SK-N-SH (cell line): Measurements from ENCODE around the gene MGST1. TPM values are rescaled to one million over a fixed set of nuclear protein-coding genes. Genes with fewer than 3 reads are reported as not detected.

Source experiments
- CTCF ChIA-PET: fragments of 300-600, 350-600 bp; formaldehyde crosslinking; extraction: SDS; loops from one replicate; lab custom pipeline; 2021; lab: Yijun Ruan, JAX
- POLR2A ChIA-PET: fragments of 350-600 bp; sonication (Branson Sonifier 250); formaldehyde crosslinking; extraction: SDS; loops from one replicate; lab custom pipeline; 2020; ENCODE audit warnings: antibody characterized with exemption, inconsistent platforms; lab: Yijun Ruan, JAX
- DNase-seq: peaks from one replicate; pipeline ENCODE4 v3.0.0; 2012
- H2AFZ ChIP-seq: fragments of 200-600 bp; sonication (generic); 2 replicates; pipeline ENCODE4 v1.8.1; 2016; ENCODE audit warnings: antibody characterized with exemption, mild to moderate bottlenecking, low read depth
- H3F3A ChIP-seq: fragments of 200-600 bp; sonication (generic); replicated peaks from 2 replicates; pipeline ENCODE3; 2016; ENCODE audit warnings: antibody characterized with exemption, mild to moderate bottlenecking; ENCODE audit not compliant: insufficient read depth
- H3K27ac ChIP-seq, 2 experiments: fragments of 200-500 bp in 1 of 2; fragments of 200-600 bp in 1 of 2; sonication (Bioruptor generic) in 1 of 2; sonication (generic), shearing (Covaris generic) in 1 of 2; 2 replicates each; pipeline versions ENCODE4 v1.5.1 to v1.6.1; 2014 to 2016; ENCODE audit warnings: low read depth in 2 of 2, inconsistent platforms in 1 of 2, low read length in 1 of 2, mild to moderate bottlenecking in 1 of 2, mixed read lengths in 1 of 2
- H3K27me3 ChIP-seq: fragments of 200-600 bp; sonication (generic), shearing (Covaris generic); 2 replicates; pipeline ENCODE4 v1.6.1; 2016; ENCODE audit warnings: mixed run types; ENCODE audit not compliant: insufficient read depth
- H3K36me3 ChIP-seq, 2 experiments: fragments of 200-500 bp in 1 of 2; fragments of 200-600 bp in 1 of 2; sonication (Bioruptor generic) in 1 of 2; sonication (generic) in 1 of 2; replicated peaks in 1 of 2; 2 replicates each; pipeline versions ENCODE3 to v1.5.1; 2014 to 2016; ENCODE audit warnings: low read length in 1 of 2, mild to moderate bottlenecking in 1 of 2; ENCODE audit not compliant: insufficient read depth in 2 of 2, control insufficient read depth in 1 of 2
- H3K4me1 ChIP-seq, 2 experiments: fragments of 200-500 bp in 1 of 2; fragments of 200-600 bp in 1 of 2; sonication (Bioruptor generic) in 1 of 2; sonication (generic), shearing (Covaris generic) in 1 of 2; 2 replicates each; pipeline versions ENCODE4 v1.5.1 to v1.6.1; 2014 to 2016; ENCODE audit warnings: low read depth in 1 of 2, low read length in 1 of 2, mixed run types in 1 of 2; ENCODE audit not compliant: insufficient read depth in 2 of 2, control insufficient read depth in 1 of 2
- H3K4me2 ChIP-seq: fragments of 200-600 bp; sonication (generic), shearing (Covaris generic); 2 replicates; pipeline ENCODE4 v1.6.1; 2017; ENCODE audit warnings: mixed run types
- H3K4me3 ChIP-seq, 2 experiments: fragments of 200-500 bp in 1 of 2; fragments of 200-600 bp in 1 of 2; sonication (Bioruptor generic) in 1 of 2; sonication (generic), shearing (Covaris generic) in 1 of 2; 2 replicates each; pipeline versions ENCODE4 v1.5.1 to v1.8.1; 2014 to 2016; ENCODE audit warnings: low read depth in 2 of 2, inconsistent platforms in 1 of 2, low read length in 1 of 2, mild to moderate bottlenecking in 1 of 2, mixed read lengths in 1 of 2, moderate library complexity in 1 of 2
- H3K79me2 ChIP-seq: fragments of 200-600 bp; sonication (generic); 2 replicates; pipeline ENCODE4 v1.8.1; 2017; ENCODE audit warnings: mild to moderate bottlenecking; ENCODE audit not compliant: insufficient read depth
- H3K9ac ChIP-seq: fragments of 200-600 bp; sonication (generic); 2 replicates; pipeline ENCODE4 v1.6.1; 2017; ENCODE audit warnings: mixed run types
- H3K9me2 ChIP-seq: fragments of 200-600 bp; sonication (generic); 2 replicates; pipeline ENCODE4 v1.6.1; 2017; ENCODE audit warnings: mixed run types
- H3K9me3 ChIP-seq: fragments of 200-600 bp; sonication (generic); 2 replicates; pipeline ENCODE4 v1.6.1; 2017; ENCODE audit warnings: mixed run types, mild to moderate bottlenecking, moderate library complexity
- H4K20me1 ChIP-seq: fragments of 200-600 bp; sonication (generic); 2 replicates; pipeline ENCODE4 v1.6.1; 2017; ENCODE audit warnings: mild to moderate bottlenecking, mixed run types; ENCODE audit not compliant: insufficient read depth
- CHD2 ChIP-seq: fragments of 150-350 bp; IDR thresholded peaks from 2 replicates; pipeline ENCODE4 v1.6.1; 2018; ENCODE audit warnings: low read length; ENCODE audit not compliant: partially characterized antibody
- MEF2A ChIP-seq: IDR thresholded peaks from 2 replicates; pipeline ENCODE4 v1.4.0; 2012; ENCODE audit warnings: low read depth, borderline replicate concordance
- NRF1 ChIP-seq: IDR thresholded peaks from 2 replicates; pipeline ENCODE4 v1.6.1; 2012; ENCODE audit warnings: low read depth, mild to moderate bottlenecking, low read length
- RAD21 ChIP-seq: IDR thresholded peaks from 2 replicates; pipeline ENCODE4 v1.6.1; 2012; ENCODE audit warnings: mild to moderate bottlenecking, low read length
- TCF12 ChIP-seq: IDR thresholded peaks from 2 replicates; pipeline ENCODE4 v1.4.0; 2012
- YY1 ChIP-seq: IDR thresholded peaks from 2 replicates; pipeline ENCODE4 v1.4.0; 2012; ENCODE audit warnings: low read depth, mild to moderate bottlenecking
- WGBS: methylation state at CpG from one replicate; pipeline ENCODE4 v1.1.6; 2017; ENCODE audit warnings: low lambda C conversion rate; 5-methylcytosine and 5-hydroxymethylcytosine counted together
- polyA plus RNA-seq, 3 experiments: library from polyadenylated mRNA; depleted of rRNA; stranded (reverse); fragments of >200 nt; gene quantifications; 2 replicates each; pipeline ENCODE4 v1.2.3, GENCODE V29; 2012
- TF ChIP-seq, protein P1 (sequence below): IDR thresholded peaks from 2 replicates; pipeline ENCODE4 v1.4.0; 2012; ENCODE audit warnings: low read depth
- TF ChIP-seq, protein P2 (sequence below): IDR thresholded peaks from 2 replicates; pipeline ENCODE4 v1.6.1; 2012; ENCODE audit warnings: mild to moderate bottlenecking, low read depth, low read length, moderate library complexity
- TF ChIP-seq, protein P3 (sequence below): IDR thresholded peaks from 2 replicates; pipeline ENCODE4 v1.4.0; 2012; ENCODE audit warnings: low read depth, borderline replicate concordance
- TF ChIP-seq, protein P4 (sequence below): fragments of 150-350 bp; IDR thresholded peaks from 2 replicates; pipeline ENCODE4 v1.6.1; 2016; ENCODE audit warnings: mild to moderate bottlenecking, low read depth, low read length
- TF ChIP-seq, protein P5 (sequence below): fragments of 150-350 bp; IDR thresholded peaks from 2 replicates; pipeline ENCODE4 v1.6.1; 2017; ENCODE audit warnings: antibody characterized with exemption, low read length, low read depth, borderline replicate concordance

The MGST1 gene
- polyA plus RNA-seq, 1 of the 3 experiments (the other 2 are of a cell fraction), result 4.8 TPM

DNA sequence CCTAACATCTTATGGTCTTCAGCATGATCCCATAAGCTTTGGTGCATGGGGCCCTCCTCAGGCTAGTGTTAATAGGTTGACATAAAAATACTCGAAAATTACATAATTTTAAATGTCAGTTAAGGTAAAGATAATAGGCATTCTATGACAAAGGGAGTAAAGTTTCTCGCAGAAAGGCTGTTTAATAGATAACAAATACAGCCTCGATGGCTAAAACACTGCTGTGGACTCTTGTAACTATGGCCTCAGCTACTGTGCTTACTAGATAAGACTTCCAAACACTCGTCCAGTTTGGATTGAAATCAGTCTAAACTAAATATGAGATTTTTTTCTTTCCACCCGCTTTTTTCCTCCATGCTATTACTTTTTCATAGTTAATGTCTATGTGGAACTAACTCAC lies 23.2 kb upstream of the MGST1 start:
- Histone ChIP-seq H3K4me3 (no peak overlapping the region), H3K4me2 (no peak overlapping the region), H3K79me2 (no peaks in the 10 kb centered on the region), H3K27ac (no peak overlapping the region), H3K36me3 (no peaks in the 10 kb centered on the region), H3K9ac (no peak overlapping the region), H3K4me1 (no peaks in the 10 kb centered on the region), H2AFZ (no peak overlapping the region), H3F3A (no peaks in the 10 kb centered on the region), H4K20me1 (no peaks in the 10 kb centered on the region), H3K9me2 (no peaks in the 10 kb centered on the region), H3K9me3 (no peaks in the 10 kb centered on the region), H3K27me3 (no peaks in the 10 kb centered on the region)
- TF ChIP-seq YY1, result no peak
- TF ChIP-seq, protein P1, sequence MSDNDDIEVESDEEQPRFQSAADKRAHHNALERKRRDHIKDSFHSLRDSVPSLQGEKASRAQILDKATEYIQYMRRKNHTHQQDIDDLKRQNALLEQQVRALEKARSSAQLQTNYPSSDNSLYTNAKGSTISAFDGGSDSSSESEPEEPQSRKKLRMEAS, result no peak
- TF ChIP-seq, protein P2, sequence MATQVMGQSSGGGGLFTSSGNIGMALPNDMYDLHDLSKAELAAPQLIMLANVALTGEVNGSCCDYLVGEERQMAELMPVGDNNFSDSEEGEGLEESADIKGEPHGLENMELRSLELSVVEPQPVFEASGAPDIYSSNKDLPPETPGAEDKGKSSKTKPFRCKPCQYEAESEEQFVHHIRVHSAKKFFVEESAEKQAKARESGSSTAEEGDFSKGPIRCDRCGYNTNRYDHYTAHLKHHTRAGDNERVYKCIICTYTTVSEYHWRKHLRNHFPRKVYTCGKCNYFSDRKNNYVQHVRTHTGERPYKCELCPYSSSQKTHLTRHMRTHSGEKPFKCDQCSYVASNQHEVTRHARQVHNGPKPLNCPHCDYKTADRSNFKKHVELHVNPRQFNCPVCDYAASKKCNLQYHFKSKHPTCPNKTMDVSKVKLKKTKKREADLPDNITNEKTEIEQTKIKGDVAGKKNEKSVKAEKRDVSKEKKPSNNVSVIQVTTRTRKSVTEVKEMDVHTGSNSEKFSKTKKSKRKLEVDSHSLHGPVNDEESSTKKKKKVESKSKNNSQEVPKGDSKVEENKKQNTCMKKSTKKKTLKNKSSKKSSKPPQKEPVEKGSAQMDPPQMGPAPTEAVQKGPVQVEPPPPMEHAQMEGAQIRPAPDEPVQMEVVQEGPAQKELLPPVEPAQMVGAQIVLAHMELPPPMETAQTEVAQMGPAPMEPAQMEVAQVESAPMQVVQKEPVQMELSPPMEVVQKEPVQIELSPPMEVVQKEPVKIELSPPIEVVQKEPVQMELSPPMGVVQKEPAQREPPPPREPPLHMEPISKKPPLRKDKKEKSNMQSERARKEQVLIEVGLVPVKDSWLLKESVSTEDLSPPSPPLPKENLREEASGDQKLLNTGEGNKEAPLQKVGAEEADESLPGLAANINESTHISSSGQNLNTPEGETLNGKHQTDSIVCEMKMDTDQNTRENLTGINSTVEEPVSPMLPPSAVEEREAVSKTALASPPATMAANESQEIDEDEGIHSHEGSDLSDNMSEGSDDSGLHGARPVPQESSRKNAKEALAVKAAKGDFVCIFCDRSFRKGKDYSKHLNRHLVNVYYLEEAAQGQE, result no peak
- TF ChIP-seq CHD2, result no peak
- no peak for TF ChIP-seq TCF12
- TF ChIP-seq, protein P3, sequence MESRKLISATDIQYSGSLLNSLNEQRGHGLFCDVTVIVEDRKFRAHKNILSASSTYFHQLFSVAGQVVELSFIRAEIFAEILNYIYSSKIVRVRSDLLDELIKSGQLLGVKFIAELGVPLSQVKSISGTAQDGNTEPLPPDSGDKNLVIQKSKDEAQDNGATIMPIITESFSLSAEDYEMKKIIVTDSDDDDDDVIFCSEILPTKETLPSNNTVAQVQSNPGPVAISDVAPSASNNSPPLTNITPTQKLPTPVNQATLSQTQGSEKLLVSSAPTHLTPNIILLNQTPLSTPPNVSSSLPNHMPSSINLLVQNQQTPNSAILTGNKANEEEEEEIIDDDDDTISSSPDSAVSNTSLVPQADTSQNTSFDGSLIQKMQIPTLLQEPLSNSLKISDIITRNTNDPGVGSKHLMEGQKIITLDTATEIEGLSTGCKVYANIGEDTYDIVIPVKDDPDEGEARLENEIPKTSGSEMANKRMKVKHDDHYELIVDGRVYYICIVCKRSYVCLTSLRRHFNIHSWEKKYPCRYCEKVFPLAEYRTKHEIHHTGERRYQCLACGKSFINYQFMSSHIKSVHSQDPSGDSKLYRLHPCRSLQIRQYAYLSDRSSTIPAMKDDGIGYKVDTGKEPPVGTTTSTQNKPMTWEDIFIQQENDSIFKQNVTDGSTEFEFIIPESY, result no peak
- TF ChIP-seq, protein P4, sequence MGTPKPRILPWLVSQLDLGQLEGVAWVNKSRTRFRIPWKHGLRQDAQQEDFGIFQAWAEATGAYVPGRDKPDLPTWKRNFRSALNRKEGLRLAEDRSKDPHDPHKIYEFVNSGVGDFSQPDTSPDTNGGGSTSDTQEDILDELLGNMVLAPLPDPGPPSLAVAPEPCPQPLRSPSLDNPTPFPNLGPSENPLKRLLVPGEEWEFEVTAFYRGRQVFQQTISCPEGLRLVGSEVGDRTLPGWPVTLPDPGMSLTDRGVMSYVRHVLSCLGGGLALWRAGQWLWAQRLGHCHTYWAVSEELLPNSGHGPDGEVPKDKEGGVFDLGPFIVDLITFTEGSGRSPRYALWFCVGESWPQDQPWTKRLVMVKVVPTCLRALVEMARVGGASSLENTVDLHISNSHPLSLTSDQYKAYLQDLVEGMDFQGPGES, result no peak
- TF ChIP-seq NRF1, result no peak
- TF ChIP-seq MEF2A, result no peak
- TF ChIP-seq RAD21, result no peak
- TF ChIP-seq, protein P5, sequence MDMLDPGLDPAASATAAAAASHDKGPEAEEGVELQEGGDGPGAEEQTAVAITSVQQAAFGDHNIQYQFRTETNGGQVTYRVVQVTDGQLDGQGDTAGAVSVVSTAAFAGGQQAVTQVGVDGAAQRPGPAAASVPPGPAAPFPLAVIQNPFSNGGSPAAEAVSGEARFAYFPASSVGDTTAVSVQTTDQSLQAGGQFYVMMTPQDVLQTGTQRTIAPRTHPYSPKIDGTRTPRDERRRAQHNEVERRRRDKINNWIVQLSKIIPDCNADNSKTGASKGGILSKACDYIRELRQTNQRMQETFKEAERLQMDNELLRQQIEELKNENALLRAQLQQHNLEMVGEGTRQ, result no peak
- DNase-seq, result no peak
- ChIA-PET POLR2A (no interaction called here), CTCF (no interaction called here)
- WGBS, result 11% methylated on average over 5 of the region's 5 CpGs
